Stomach (tissue), 9 donors: ENCODE measurements around the gene SYCP2. TPM values are rescaled to one million over a fixed set of nuclear protein-coding genes. Genes with fewer than 3 reads are reported as not detected.

ENCODE experiments used
- DNase-seq, 2 donors: peaks; one replicate each; pipeline versions ENCODE4 v3.0.0 to v3.0.0-alpha.2; 2013 to 2019
- H3K27ac ChIP-seq, 5 donors: fragments of 200-600 bp in 4 of 5; sonication (generic) in 4 of 5; one replicate each; pipeline ENCODE4 v1.5.1; 2013 to 2019; ENCODE audit warnings: mild to moderate bottlenecking in 1 of 5, moderate library complexity in 1 of 5
- H3K27me3 ChIP-seq, 3 donors: fragments of 200-600 bp; sonication (generic); one replicate each; pipeline ENCODE4 v1.5.1; 2017 to 2019; ENCODE audit warnings: mixed run types in 1 of 3
- H3K36me3 ChIP-seq, 4 donors: fragments of 200-600 bp; sonication (generic); 1 replicate in 3 of 4; 2 replicates in 1 of 4; pipeline ENCODE4 v1.5.1; 2016 to 2019
- H3K4me1 ChIP-seq, 4 donors: fragments of 200-600 bp; sonication (generic); one replicate each; pipeline ENCODE4 v1.5.1; 2016 to 2019
- H3K4me3 ChIP-seq, 4 donors: fragments of 200-600 bp; sonication (generic) in 3 of 4; one replicate each; pipeline ENCODE4 v1.5.1; 2016 to 2019; ENCODE audit warnings: mild to moderate bottlenecking in 1 of 4
- H3K9me3 ChIP-seq, 4 donors: fragments of 200-600 bp; sonication (generic); one replicate each; pipeline ENCODE4 v1.5.1; 2016 to 2019
- CTCF ChIP-seq, 7 experiments: fragments of 450-650 bp in 4 of 7; fragments of 200-600 bp in 3 of 7; sonication (generic) in 3 of 7; IDR thresholded peaks; one replicate each; pipeline ENCODE4 v1.5.1; 2016 to 2019; ENCODE audit warnings: antibody characterized with exemption in 7 of 7, control low read depth in 2 of 7, mild to moderate bottlenecking in 1 of 7
- EP300 ChIP-seq: sonication (generic); formaldehyde crosslinking; IDR thresholded peaks from one replicate; pipeline ENCODE4 v1.6.1; 2017; ENCODE audit warnings: antibody characterized with exemption
- POLR2A ChIP-seq, 4 donors: fragments of 450-650 bp; IDR thresholded peaks; one replicate each; pipeline ENCODE4 v1.6.1; 2016; ENCODE audit warnings: antibody characterized with exemption in 4 of 4, control low read depth in 2 of 4, mild to moderate bottlenecking in 1 of 4, moderate library complexity in 1 of 4
- POLR2AphosphoS5 ChIP-seq, 3 donors: sonication (generic); formaldehyde crosslinking; IDR thresholded peaks; one replicate each; pipeline ENCODE4 v1.6.1; 2016; ENCODE audit warnings: antibody characterized with exemption in 3 of 3
- WGBS, 5 donors: extraction: QIAGEN DNeasy Blood & Tissue Kit in 3 of 5; methylation state at CpG; one replicate each; pipeline versions ENCODE4 v1.1.5 to v1.1.7; 2013 to 2018; 5-methylcytosine and 5-hydroxymethylcytosine counted together
- intact Hi-C: fragments of 100-400 bp; cut with DNase I; formaldehyde crosslinking; loops from one replicate; pipeline ENCODE4 v1.15.1; 2023; ENCODE audit warnings: low total_unique reads
- polyA plus RNA-seq, 3 donors: library from polyadenylated mRNA; stranded (reverse); fragments of 200-250 nt; gene quantifications; one replicate each; pipeline ENCODE4 v1.2.3, GENCODE V29; 2013
- total RNA-seq, 5 donors: library from RNA; depleted of rRNA; stranded (reverse); fragments of >200 nt; gene quantifications; one replicate each; pipeline versions ENCODE4 v1.1.0 to v1.2.3, GENCODE V29; 2014 to 2016
- donor health status: healthy with polysubstance abuse.
- donor health status: Bipolar disorder and iron deficiency.
- donor health status: healthy.

The SYCP2 gene
- total and polyA plus RNA-seq, 8 donors, result 1.4 to 14.6 (median 6.7) TPM

GRCh38 chr20:59866338-59866737 is 67.1 kb downstream of the SYCP2 start:
- no peaks in the 10 kb centered on the region for H3K4me1 ChIP-seq
- intact Hi-C loops, result no loop called here
- H3K9me3 ChIP-seq, result no peaks in the 10 kb centered on the region
- no peaks in the 10 kb centered on the region for H3K27me3 ChIP-seq
- TF ChIP-seq POLR2AphosphoS5 (IDR thresholded peaks at IDR 0.05), result no peak
- no peak for TF ChIP-seq POLR2A (IDR thresholded peaks at IDR 0.05)
- TF ChIP-seq CTCF (IDR thresholded peaks at IDR 0.05), result no peak
- no peak for TF ChIP-seq EP300
- H3K27ac ChIP-seq, result no peak overlapping the region
- H3K36me3 ChIP-seq, result peaks cover 0 to 3% (median 0%) of the 10 kb centered on the region in 4 donors
- H3K4me3 ChIP-seq, result no peak overlapping the region
- no peak for DNase-seq
- 82 to 89% (median 86%) methylated on average over 3 of the region's 3 CpGs for WGBS, 5 donors

- Histone ChIP-seq H3K9me3 (no peaks in the 10 kb centered on the region), H3K4me3 (no peak overlapping the region), H3K4me1 (no peaks in the 10 kb centered on the region), H3K27me3 (no peaks in the 10 kb centered on the region), H3K27ac (no peak overlapping the region), H3K36me3 (peaks cover 0 to 8% (median 0%) of the 10 kb centered on the region in 4 donors)
- 68 to 86% (median 71%) methylated on average over 1 of the region's 1 CpG for WGBS, 5 donors
- intact Hi-C loops, result no loop called here
- no peak for TF ChIP-seq EP300
- no peak for TF ChIP-seq POLR2AphosphoS5 (IDR thresholded peaks at IDR 0.05)
- no peak for TF ChIP-seq POLR2A (IDR thresholded peaks at IDR 0.05)
- TF ChIP-seq CTCF (IDR thresholded peaks at IDR 0.05), result no peak
- DNase-seq, result no peak
These were observed 68.7 kb downstream of the SYCP2 start for GRCh38 chr20:59864726-59865125.

- H3K36me3 ChIP-seq, result peaks cover 0 to 8% (median 0%) of the 10 kb centered on the region in 4 donors
- 84 to 99% (median 91%) methylated on average over 3 of the region's 3 CpGs for whole genome bisulfite sequencing, 5 donors
- no peaks in the 10 kb centered on the region for H3K9me3 ChIP-seq
- H3K4me3 ChIP-seq, result no peak overlapping the region
- H3K4me1 ChIP-seq, result no peaks in the 10 kb centered on the region
- H3K27me3 ChIP-seq, result no peaks in the 10 kb centered on the region
- DNase-seq, result no peak
- H3K27ac ChIP-seq, result no peak overlapping the region
- intact Hi-C loops, result no loop called here
- TF ChIP-seq CTCF (IDR thresholded peaks at IDR 0.05), result no peak
- no peak for TF ChIP-seq POLR2A (IDR thresholded peaks at IDR 0.05)
These were observed 70.4 kb downstream of the SYCP2 start for GRCh38 chr20:59863058-59863457.

- 80 to 97% (median 83%) methylated on average over 4 of the region's 4 CpGs for whole genome bisulfite sequencing, 5 donors
- no peak overlapping the region for H3K27ac ChIP-seq
These were observed 72.0 kb downstream of the SYCP2 start for GRCh38 chr20:59861401-59861800.

More at GRCh38 chr20:59861401-59861800, 72.0 kb downstream of the SYCP2 start:
- Histone ChIP-seq H3K4me1 (no peaks in the 10 kb centered on the region), H3K4me3 (no peak overlapping the region), H3K36me3 (peaks cover 0 to 8% (median 0%) of the 10 kb centered on the region in 4 donors), H3K27me3 (no peaks in the 10 kb centered on the region), H3K9me3 (peaks cover 0 to 13% (median 4%) of the 10 kb centered on the region in 4 donors)
- TF ChIP-seq POLR2A (IDR thresholded peaks at IDR 0.05), result no peak
- no peak for TF ChIP-seq CTCF (IDR thresholded peaks at IDR 0.05)
- no peak for TF ChIP-seq POLR2AphosphoS5 (IDR thresholded peaks at IDR 0.05)
- TF ChIP-seq EP300, result no peak
- DNase-seq, result no peak
- intact Hi-C loops, result no loop called here
